HepG2 (cell line): ENCODE data around the gene RASIP1. TPM values are rescaled to one million over a fixed set of nuclear protein-coding genes. Genes with fewer than 3 reads are reported as not detected.

Experiments
- ATF4 ChIP-seq, 2 experiments: fragments of 450-650 bp in 1 of 2; sonication (generic) in 1 of 2; formaldehyde crosslinking; IDR thresholded peaks; 2 replicates each; pipeline versions ENCODE4 v1.5.0 to v1.8.0; 2020 to 2022; ENCODE audit warnings: mild to moderate bottlenecking in 1 of 2, missing genetic modification reagents in 1 of 2
- FOXA3 ChIP-seq: IDR thresholded peaks from 2 replicates; pipeline ENCODE4 v1.6.1; 2016; ENCODE audit warnings: missing genetic modification reagents, missing compliant biosample characterization
- HINFP ChIP-seq: sonication (generic); formaldehyde crosslinking; IDR thresholded peaks from 2 replicates; pipeline ENCODE4 v1.4.0; 2020; ENCODE audit warnings: low read depth, mild to moderate bottlenecking, missing genetic modification reagents
- HMG20B ChIP-seq: conservative IDR thresholded peaks from 2 replicates; pipeline ENCODE4 v1.6.1; 2016; ENCODE audit warnings: missing genetic modification reagents, missing compliant biosample characterization
- HNF4G ChIP-seq, 2 experiments: sonication (generic) in 1 of 2; formaldehyde crosslinking in 1 of 2; IDR thresholded peaks; 2 replicates each; pipeline versions ENCODE4 v1.4.0 to v1.6.1; 2011 to 2020; ENCODE audit warnings: borderline replicate concordance in 2 of 2, low read depth in 2 of 2, mild to moderate bottlenecking in 2 of 2, low read length in 1 of 2, missing genetic modification reagents in 1 of 2, moderate library complexity in 1 of 2
- KAT8 ChIP-seq: IDR thresholded peaks from 2 replicates; pipeline ENCODE4 v1.6.1; 2016; ENCODE audit warnings: missing genetic modification reagents, missing compliant biosample characterization
- KDM2A ChIP-seq: sonication (generic); formaldehyde crosslinking; IDR thresholded peaks from 2 replicates; pipeline ENCODE4 v1.4.0; 2020; ENCODE audit warnings: low read depth, missing genetic modification reagents, borderline replicate concordance
- MXD3 ChIP-seq: IDR thresholded peaks from 2 replicates; pipeline ENCODE4 v1.6.1; 2016; ENCODE audit warnings: mild to moderate bottlenecking, missing biosample characterization, missing genetic modification reagents
- NFKBIZ ChIP-seq: IDR thresholded peaks from 2 replicates; pipeline ENCODE4 v1.6.1; 2018; ENCODE audit warnings: missing genetic modification reagents, missing compliant biosample characterization
- PHF5A ChIP-seq: IDR thresholded peaks from one replicate; pipeline ENCODE4 v1.6.1; 2018; ENCODE audit warnings: low read depth, missing genetic modification reagents; ENCODE audit not compliant: unreplicated experiment
- REPIN1 ChIP-seq: sonication (generic); formaldehyde crosslinking; IDR thresholded peaks from 2 replicates; pipeline ENCODE4 v1.8.0; 2022; ENCODE audit warnings: missing genetic modification reagents, low read depth, mild to moderate bottlenecking, borderline replicate concordance
- TOPORS ChIP-seq: sonication (generic); formaldehyde crosslinking; IDR thresholded peaks from 2 replicates; pipeline ENCODE4 v1.8.0; 2023; ENCODE audit warnings: mild to moderate bottlenecking, missing genetic modification reagents
- U2AF2 ChIP-seq: fragments of 200-400 bp; formaldehyde crosslinking; IDR thresholded peaks from 2 replicates; pipeline ENCODE4 v1.6.1; 2017; ENCODE audit warnings: low read depth, mild to moderate bottlenecking, low read length
- ZBTB21 ChIP-seq: sonication (generic); formaldehyde crosslinking; IDR thresholded peaks from 2 replicates; pipeline ENCODE4 v1.4.0; 2020; ENCODE audit warnings: missing genetic modification reagents
- ZNF275 ChIP-seq: sonication (generic); formaldehyde crosslinking; IDR thresholded peaks from 2 replicates; pipeline ENCODE4 v1.8.0; 2022; ENCODE audit warnings: missing genetic modification reagents, mild to moderate bottlenecking, inconsistent platforms, borderline replicate concordance
- ZNF414 ChIP-seq: sonication (generic); formaldehyde crosslinking; IDR thresholded peaks from 2 replicates; pipeline ENCODE4 v1.5.0; 2020; ENCODE audit warnings: missing genetic modification reagents
- ZNF574 ChIP-seq: sonication (generic); formaldehyde crosslinking; IDR thresholded peaks from 2 replicates; pipeline ENCODE4 v1.4.0; 2020; ENCODE audit warnings: missing genetic modification reagents
- ZNF598 ChIP-seq: sonication (generic); formaldehyde crosslinking; IDR thresholded peaks from 2 replicates; pipeline ENCODE4 v1.5.1; 2020; ENCODE audit warnings: mild to moderate bottlenecking, missing genetic modification reagents, borderline replicate concordance
- ZNF670 ChIP-seq: sonication (generic); formaldehyde crosslinking; IDR thresholded peaks from 2 replicates; pipeline ENCODE4 v1.8.0; 2022; ENCODE audit warnings: mild to moderate bottlenecking, missing genetic modification reagents, borderline replicate concordance
- ZUFSP ChIP-seq: sonication (generic); formaldehyde crosslinking; IDR thresholded peaks from 2 replicates; pipeline ENCODE4 v1.9.0; 2021; ENCODE audit warnings: missing genetic modification reagents, mild to moderate bottlenecking, borderline replicate concordance
- polyA plus RNA-seq, 8 experiments: library from polyadenylated mRNA; depleted of rRNA in 3 of 8; stranded (reverse) in 7 of 8; unstranded in 1 of 8; fragments of >200 nt; fragmentation: Illumina TruSeq in 4 of 8; extraction: Trizol in 4 of 8; gene quantifications; 2 replicates each; pipeline versions ENCODE4 v1.2.1 to v1.2.3, GENCODE V29; 2011 to 2016; ENCODE audit warnings: low read depth in 4 of 8, missing spikeins in 1 of 8, mixed read lengths in 1 of 8; ENCODE audit not compliant: insufficient read depth in 1 of 8
- total RNA-seq, 5 experiments: library from RNA; depleted of rRNA; stranded (reverse); fragments of >200 nt; fragmentation: Illumina TruSeq; extraction: Trizol; gene quantifications; 2 replicates each; pipeline ENCODE4 v1.2.3, GENCODE V29; 2016; ENCODE audit warnings: low read depth in 1 of 5

The RASIP1 gene
- total and polyA plus RNA-seq, 2 of the 13 experiments (the other 11 are each of a cell fraction or from before 2014, with no cell fraction given): 0.44 to 0.58 TPM

- no peak; the same call in 1 of the 2 replicates for TF ChIP-seq KDM2A (CRISPR knock-in tag)
- peak in 1 of 2 experiments; percentile 88; a peak in 2 of 4 replicates for TF ChIP-seq ATF4 (CRISPR knock-in tag; IDR thresholded peaks at IDR 0.05)
- TF ChIP-seq PHF5A: no peak
- TF ChIP-seq ZNF414 (CRISPR knock-in tag): no peak
- TF ChIP-seq FOXA3 (CRISPR knock-in tag): peak; percentile 59
- TF ChIP-seq ZUFSP (CRISPR knock-in tag): no peak
- peak; percentile 34; the same call in 1 of the 2 replicates for TF ChIP-seq REPIN1
- TF ChIP-seq ZNF574: no peak
- TF ChIP-seq U2AF2: no peak
- TF ChIP-seq HINFP: no peak
- TF ChIP-seq ZNF670 (CRISPR knock-in tag): no peak
- TF ChIP-seq NFKBIZ (CRISPR knock-in tag): no peak
- 0 out of 2 replicates have a peak, but pooled peaks have one; percentile 18 for TF ChIP-seq ZBTB21 (CRISPR knock-in tag)
- no peak for TF ChIP-seq HNF4G (IDR thresholded peaks at IDR 0.05; ENCODE audit: borderline replicate concordance, low read depth, low read length)
- TF ChIP-seq HNF4G (CRISPR knock-in tag; IDR thresholded peaks at IDR 0.05; ENCODE audit: borderline replicate concordance, low read depth): no peak
- no peak for TF ChIP-seq KAT8 (CRISPR knock-in tag)
- no peak for TF ChIP-seq MXD3 (CRISPR knock-in tag)
- TF ChIP-seq ZNF598 (CRISPR knock-in tag): no peak
- TF ChIP-seq ZNF275 (CRISPR knock-in tag): no peak
- peak; percentile 45; the same call in 1 of the 2 replicates for TF ChIP-seq HMG20B (CRISPR knock-in tag)
- no peak for TF ChIP-seq TOPORS (CRISPR knock-in tag)
These were observed 32.1 kb upstream of the RASIP1 start (continued) for GRCh38 chr19:48772503-48772953.
